COLO668 (cell line): Measurements from ENCODE around the gene CACNA1D.

Experiments
- DNase-seq: peaks from one replicate; lab custom pipeline; 2025; ENCODE audit not compliant: unreplicated experiment; lab: John Stamatoyannopoulos, UW

Gene CACNA1D

DNA sequence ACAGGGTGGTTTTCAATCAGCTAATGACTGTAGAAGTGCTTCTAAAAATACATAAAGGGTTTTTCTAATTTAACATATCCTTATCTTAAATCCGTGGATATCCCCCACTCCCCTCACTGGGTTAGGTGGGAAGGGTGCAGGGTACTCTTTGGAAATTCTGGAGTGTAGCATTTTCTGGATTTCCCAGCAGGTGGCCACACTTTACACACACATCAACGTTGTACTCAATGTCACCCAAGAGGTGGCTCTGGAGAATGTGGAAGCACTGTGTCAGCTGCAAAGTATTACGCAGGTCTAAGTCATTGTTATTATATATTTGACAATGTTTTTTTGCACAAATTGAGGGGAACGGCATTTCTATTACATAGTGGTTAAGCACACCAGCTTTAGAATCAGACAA is 183.0 kb downstream of the CACNA1D start:
- DNase-seq: peak; percentile 8

DNA sequence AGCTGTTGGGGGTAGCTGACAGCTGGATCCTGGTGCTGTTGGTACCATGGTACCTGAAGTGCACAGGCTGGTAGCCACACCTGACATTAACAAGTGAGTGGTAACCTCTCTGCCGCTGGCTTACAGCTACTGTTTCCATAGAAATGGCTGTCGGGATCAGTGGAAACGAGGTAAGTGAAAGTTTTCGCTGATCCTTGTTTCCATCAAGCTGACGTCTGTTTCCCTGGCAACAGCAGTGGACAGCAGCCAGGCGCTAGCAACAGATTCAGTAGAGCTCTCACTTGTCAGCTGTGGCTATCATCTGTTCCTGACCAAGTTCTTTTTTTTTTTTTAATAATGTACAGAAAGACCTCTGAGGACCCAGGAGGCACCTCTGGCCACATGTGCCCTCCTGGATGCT is 185.6 kb downstream of the CACNA1D start:
- no peak for DNase-seq

DNA sequence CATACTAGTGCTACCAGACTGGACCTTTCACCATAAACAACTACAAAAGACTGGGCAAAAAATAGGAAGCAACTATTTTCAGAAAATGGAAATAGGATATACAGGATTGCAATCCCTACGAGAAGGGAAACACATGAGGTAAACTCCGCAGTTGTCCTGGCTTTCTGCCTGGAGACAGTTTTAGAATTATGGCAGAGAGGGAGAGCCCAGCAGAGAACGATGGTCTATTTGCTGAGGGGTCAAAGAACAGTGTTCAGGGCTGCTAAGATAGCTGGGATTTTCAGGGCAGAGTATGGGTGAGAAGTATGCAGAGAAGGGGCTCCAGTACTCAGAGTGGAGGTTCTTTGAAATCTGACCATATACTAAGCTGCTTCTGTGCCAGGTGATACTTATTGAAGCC is 188.4 kb downstream of the CACNA1D start:
- DNase-seq: no peak

DNA sequence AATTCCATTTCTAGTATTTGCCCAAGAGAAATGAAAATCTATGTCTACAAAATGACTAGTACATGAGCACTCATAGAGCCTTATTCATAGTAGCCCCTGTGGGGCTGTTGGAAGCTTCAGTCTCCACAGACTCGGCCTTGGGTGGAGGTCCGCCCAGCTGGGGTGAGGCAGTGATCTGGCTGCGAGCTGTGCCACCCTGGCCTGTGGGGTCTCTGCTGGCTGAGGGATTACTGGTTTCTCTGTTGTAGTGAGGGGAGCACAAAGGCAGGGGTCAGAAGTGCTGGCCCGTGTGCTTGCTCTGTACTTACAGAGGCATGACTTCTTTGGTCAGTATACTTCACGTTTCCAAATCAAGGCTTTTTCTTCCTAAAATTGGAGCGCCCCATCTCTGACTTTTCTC is 193.7 kb downstream of the CACNA1D start:
- DNase-seq: no peak

DNA sequence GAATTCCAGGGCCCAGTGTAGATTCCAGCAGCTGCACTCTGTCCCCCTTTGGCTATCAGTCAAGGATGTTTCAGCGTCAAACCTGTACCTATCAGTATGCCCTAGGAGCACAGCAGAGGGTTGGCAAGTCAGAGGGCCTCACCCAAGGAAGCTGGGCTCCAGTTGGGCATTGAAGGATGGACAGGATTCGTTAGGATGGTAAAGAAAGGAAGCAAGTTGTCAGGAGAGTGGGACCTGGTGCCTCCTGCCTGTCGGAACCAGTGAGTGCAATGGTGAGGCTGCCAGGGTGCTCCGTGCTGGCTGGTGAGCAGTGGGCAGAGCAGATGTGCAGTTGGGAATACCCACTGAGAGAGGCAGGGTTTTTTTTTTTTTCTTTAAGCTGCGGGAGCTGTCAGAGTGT is 194.6 kb downstream of the CACNA1D start:
- DNase-seq: no peak

DNA sequence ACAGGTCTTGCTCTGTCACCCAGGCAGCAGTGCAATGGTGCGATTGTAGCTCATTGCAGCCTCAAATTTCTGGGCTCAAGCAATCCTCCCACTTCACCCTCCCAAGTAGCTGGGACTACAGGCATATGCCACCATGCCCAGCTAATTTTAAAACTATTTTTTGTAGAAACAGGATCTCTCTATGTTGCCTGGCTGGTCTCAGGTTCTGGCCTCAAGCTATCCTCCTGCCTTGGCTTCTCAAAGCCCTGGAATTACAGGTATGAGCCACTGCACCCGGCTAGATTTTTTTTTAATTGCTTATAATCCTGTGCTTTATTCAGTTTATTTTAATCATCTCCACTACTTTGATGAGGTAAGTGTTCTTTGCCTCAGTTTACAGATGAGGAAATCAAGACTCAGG is 195.3 kb downstream of the CACNA1D start:
- no peak for DNase-seq

DNA sequence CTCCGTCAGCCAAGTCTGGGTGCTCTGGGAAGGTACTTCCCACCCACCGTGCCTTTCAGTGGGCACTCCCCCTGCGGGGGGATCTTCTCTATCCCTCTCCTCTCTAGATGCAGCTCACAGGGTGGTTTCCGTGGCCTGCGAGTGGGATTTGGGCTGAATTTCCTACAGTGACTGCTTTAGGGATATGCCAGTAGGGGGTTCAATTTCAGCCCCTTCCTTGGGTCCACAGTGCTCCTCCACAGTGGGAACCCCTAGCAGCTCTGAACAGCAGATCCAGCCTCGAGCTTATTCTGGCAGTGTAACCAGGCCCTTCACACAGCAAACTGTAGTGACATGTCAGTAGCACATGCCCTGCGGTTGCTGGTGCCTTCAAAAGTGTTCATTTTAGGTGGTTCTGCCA is 196.1 kb downstream of the CACNA1D start:
- DNase-seq: no peak

DNA sequence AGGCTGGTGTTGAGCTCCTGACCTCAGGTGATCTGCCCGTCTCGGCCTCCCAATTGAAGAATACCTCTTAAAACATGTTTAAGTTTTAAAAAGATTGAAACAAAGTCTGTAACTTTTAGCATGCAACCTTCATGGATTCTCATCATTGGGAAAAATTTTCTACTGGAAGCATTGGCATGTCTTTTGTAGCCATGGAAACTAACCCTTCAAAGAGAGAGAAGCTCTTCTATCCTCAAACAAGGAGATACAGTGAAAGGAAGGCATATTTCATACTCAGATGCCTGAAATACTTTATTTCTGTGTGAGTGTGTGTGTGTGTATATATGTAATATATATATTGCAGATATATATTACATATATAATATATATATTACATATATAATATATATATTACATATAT is 196.9 kb downstream of the CACNA1D start:
- DNase-seq: no peak

DNA sequence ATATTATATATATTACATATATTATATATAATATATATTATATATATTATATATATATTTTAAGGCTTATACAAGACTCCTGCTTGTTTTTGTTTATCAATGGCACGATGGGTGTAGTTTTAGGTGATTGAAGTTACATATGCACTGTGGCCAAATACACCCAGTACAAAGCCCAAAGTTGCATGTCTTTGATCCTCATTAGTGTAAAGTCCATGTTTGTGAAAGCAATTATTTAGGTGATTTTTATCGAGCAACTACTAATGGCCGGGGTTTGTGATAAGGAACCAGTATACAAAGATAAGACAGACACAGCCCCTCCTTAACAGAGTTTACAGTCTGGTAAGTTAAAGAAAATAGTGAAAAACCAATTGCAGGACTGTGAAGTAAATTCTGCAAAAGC is 197.5 kb downstream of the CACNA1D start:
- DNase-seq: no peak

DNA sequence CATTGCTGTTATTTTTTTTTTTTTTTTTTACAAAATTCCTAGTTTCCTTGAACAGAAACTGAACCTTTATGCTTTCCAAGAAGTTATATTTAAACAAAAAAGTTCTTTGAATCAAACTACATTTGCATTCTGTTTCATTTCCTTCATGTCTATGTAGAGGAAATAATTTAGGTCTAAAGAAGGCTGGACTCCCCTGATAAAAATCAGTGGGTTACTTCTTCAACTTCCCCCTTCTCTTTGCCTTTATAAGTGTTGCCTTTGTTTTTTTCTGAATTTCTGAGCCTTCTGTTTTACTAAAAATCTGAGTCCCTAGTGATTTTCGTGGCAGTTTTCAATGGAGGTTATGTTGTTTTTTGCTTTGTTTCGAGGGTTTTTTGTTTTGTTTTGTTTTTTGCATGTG is 199.0 kb downstream of the CACNA1D start:
- no peak for DNase-seq

DNA sequence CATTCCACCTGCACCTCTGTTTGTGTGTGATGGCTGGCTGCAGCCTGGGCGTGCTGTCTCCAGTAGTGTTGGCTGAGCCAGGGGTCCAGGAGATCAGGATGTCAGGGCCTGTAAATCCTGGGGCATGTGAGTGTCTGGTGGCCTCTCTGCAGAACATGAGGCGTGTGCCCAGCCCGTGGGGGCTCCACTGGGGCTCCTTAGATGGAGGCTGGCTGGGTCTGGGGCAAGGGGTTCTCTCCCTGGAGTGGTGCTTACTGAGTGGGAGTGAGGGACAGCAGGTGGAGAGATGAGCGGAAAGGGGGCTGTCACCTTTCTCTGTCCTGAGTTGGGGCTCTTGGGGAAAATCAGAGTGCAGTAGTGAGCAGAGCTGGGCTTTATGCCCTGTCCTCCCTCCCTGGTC is 199.6 kb downstream of the CACNA1D start:
- DNase-seq: no peak

DNA sequence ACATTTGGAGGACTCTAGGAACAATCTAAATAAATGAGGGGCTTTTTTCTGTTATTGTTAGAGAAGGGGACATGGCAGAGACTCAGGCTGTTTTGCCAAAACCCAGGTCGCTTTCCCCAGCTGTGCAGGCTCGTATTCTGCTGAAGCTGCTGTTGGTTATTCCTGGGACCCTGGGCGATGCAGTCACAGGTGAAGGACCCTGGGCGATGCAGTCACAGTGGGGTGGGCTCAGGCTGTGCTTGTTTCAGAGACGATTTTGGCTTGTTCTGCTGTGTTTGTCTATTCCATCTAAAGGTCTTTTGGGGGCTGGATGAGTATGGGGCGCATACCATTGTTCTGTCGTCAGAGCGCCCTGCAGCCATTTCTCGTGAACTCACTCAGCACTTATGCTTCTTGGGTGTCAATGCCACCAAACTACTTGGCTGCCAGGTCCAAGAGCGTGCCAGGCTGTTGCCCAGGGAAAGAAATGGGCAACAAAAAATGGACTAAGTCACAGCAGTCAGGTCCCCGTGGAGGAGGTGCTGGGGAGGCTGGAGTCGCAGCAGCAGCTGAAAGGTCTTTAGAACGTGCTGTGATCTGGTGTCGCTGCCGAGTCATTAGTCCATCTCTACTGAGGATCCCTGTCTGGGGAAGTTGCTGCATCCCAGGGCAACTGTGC is 200.4 kb downstream of the CACNA1D start:
- DNase-seq: no peak

DNA sequence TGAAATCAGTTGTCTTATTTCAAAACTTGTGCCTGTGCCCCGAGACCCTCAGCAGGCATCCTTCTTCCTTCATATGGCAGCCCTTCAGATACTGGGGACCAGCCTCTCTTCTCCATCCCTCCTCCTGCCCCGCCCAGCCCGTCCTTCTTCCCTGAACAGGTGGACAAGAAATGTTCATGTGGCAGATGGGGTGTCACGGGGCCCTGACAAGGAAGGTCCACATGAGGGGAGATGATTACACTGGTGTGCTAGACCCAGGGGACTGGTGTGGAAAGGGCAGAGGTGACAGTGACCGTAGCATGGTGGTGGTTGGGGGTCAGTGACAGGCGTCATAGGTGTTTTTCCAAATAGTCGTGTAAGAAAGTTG is 200.9 kb downstream of the CACNA1D start:
- no peak for DNase-seq

DNA sequence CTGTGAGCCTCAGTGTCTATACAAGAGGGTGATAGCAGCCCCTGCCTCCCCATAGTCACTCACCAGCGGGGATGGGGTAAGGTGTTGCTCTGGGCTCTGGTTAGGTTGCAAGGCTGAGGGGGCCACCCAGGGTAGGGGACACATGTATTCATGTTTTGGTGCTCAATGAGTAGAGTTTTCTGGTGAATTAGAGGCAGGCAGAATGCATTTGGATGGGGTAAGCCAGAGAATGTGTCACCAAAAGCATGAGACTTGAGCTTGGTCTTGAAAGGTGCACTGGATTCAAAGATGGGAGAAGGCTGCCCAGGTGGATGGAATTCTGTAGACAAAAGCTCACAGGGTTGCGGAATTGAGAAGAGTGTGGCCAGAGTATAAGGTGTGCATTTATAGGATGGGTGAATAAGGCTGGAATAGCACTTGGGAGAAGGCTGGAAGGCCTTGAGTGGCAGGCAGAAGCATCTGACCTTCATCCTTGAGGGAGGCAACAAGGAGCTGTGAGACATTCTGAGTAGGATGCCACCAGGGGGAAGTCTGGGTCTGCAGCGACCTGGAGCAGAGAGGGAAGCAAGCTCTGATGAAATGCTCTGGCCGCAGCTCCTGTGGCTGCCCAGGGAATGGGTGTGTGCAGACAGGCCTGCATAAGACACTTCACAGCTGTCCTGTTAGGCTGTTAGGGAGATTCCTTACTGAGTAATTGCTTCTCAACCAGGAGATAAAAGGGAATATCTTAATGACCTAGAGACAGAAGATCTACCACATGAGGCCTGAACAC is 202.2 kb downstream of the CACNA1D start:
- no peak for DNase-seq

DNA sequence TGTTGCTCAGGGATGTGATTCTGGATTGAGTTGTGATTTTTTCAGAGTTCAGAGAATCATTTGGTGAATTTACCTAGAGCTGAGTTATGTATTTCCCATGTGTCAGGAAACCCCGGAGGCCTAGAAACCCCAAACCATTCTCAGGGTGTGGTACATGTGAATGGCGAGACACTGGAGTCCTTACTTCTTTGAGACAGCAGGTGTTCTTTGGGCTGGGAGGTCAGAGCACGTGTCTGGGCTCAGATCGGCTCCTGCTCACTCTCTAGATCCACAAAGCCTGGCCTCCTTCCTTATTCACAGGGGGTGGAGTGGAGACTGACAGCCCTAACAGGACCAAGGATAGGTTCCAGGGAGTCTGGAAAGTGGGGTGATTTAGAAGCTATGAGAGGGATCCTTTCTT is 206.0 kb downstream of the CACNA1D start:
- DNase-seq: no peak

DNA sequence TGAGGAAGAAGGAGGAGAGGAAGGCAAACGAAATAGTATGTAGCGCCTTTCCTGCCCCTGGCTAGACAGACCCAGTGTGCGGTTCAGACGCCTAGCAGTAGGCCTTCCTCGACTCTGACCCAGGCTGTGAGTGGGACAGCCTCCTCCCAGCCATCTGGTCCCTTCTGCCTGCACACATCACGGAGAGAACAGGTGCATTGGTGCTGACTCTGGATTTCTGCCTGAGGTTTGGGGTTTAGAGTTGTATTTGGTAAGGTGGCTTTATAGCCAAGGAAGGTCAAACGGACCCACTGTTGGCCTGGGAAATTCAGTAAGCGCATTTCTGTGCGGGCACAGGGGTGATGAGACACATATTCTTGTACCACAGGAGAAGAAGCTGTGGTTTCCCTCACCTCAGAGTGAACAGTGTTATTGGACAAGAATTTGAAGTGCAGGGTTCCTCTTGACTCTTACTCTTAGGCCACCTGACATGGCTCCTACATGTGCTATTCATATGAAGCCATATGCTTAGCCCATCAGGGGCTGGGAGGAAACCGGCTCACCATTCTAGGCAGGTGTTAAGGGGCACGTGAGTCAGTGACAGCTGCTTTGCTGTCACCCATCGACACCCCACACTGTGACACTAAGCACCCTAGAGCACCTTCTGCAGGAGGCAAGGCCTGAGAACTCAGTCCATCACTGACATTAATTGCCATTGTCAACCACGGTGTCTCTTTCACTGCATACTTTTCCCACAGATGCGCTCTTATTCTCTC is 208.5 kb downstream of the CACNA1D start:
- DNase-seq: no peak

DNA sequence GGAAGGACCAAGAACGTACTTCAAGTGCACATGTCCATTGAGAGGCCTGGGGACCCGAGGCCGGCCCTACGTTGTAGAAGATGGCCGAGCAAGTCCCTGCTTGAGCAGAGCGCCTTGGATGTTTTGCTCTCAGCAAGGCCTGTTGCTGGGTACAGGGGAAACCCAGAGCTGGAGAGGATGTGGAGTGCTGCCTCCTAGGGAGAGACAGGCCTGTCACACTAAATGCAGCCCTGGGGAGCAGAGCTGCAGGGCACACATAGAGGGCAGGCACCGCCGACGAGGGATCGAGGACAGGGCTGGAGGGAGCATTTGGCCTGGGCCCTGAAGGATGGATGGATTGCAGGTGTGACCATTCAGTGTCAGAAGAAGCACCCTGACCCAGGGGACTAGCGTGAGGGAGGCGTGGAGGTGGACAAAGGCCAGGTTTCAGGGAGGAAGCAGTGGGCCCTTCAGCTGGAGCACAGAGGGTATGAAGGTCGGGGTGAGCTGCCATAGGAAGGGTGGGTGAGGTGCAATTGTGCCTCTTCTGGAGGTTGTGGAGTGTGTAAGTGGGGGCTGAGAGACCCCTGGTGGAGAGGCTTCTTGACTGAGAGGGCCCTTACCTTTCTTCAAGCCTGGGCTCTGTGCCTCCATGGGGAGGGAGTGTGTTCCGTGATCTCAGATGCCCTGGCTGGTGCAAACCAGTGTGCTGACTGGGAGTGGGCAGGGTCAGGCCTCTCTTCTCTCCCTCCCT is 209.4 kb downstream of the CACNA1D start:
- DNase-seq: no peak

DNA sequence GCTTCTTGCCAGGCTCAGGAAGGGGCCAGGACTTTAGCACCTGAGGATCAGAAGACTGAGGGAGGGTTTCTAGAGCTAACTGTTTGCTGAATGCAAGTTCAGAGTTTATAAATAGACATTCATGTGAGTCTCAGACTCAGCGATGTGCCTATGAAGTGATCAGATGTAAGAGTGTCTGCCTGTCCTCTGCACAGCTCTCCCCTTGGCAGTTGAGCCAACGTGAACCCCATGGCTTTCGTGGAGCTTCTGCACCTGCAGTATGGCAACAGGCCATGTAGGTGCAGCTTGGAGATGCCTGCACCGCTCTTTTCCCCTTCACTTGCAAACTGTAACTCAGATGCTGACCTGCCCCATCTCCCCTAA is 209.9 kb downstream of the CACNA1D start:
- DNase-seq: no peak

DNA sequence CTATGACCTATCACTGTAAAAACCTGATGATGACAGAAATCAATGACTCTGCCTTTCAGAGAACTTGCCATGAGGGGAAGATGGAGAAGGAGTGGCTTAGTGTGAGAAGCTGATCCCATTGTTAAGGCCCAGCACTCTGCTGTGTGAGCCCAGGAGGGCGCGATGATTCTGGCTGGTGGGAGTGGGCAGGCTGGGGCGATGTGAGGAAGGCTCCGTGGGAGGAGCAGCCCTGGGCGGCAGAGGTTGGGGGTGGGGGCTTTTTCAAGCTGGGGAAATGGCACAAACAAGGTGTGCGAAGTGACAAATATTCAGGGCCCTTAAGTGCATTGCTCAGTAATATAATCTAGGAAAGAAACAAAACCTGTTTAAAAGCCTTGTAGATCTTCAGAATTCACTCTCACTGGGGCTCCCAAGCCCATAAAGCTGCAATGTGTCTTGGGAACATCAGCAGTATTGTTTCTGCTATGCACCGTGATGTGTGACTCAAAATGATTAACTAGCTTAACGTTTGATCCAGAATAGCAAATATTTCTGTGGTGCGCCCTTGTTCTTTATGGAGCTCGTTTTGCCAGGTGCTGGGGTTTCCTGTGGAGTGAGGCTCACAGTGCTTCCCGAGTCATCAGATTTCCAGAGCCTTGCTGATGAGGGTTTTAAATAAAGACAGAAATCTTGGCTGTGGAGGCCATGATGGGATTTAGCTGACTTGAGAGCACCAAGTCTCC is 210.8 kb downstream of the CACNA1D start:
- DNase-seq: no peak

DNA sequence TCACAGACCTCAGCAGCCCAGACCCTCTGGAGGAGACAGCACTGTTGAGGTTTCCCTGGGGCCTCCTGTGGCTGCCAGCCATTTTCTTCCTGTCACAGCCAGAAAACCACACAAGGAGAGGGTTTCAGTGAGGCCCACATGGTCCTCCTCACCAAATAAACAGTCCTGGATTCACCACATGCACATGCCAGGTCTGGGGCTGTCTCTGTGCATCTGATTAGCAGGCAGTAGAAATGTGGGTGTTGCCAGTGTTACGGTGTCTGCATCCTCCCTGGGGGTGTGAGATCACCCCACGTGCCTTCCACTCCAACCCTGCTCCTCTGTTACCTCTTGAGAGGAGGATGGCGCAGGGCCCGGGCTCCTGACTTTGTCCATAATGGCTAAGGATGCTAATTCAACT is 211.4 kb downstream of the CACNA1D start:
- no peak for DNase-seq

DNA sequence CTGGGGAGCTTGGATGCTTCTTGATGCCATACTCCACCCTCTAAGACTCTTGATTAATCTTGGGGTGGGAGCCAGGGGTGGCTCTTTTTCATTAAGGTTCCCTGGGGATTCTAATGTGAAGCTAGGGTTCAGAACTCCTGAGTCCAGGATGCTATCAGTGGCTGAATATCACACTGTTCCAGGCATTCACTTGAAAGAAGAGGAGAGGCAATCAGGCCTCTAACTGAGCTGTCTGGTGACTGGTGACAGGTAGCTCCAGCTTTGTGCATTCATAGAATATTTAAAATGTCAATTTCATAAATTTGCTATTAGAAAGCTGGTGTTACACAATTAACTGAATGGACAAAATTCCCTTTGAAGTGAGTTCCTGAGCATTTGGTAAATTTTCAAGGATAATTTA is 212.8 kb downstream of the CACNA1D start:
- DNase-seq: no peak
